Cardiac septum (tissue), 1 donor: ENCODE results near the gene COQ10B. TPM values are rescaled to one million over a fixed set of nuclear protein-coding genes. Genes with fewer than 3 reads are reported as not detected.

ENCODE experiments used
- DNase-seq: peaks from one replicate; pipeline ENCODE4 v3.0.0-alpha.2; 2020; ENCODE audit warnings: low spot score
- intact Hi-C: fragments of 100-400 bp; cut with DNase I; formaldehyde crosslinking; loops from one replicate; pipeline ENCODE4 v1.14.0; 2022
- total RNA-seq: library from RNA; stranded (reverse); fragmentation: NEBNext Ultra II Directional; extraction: Animal tissue kit (Norgen Biotek cat#: 25700); gene quantifications from one replicate; pipeline ENCODE4 v1.2.1, GENCODE V29; 2021
- donor health status: DM: no; HTN: no; CAD: no.

Gene COQ10B
- total RNA-seq, 1 donor from 2014 or later, result 38.5 TPM

DNA sequence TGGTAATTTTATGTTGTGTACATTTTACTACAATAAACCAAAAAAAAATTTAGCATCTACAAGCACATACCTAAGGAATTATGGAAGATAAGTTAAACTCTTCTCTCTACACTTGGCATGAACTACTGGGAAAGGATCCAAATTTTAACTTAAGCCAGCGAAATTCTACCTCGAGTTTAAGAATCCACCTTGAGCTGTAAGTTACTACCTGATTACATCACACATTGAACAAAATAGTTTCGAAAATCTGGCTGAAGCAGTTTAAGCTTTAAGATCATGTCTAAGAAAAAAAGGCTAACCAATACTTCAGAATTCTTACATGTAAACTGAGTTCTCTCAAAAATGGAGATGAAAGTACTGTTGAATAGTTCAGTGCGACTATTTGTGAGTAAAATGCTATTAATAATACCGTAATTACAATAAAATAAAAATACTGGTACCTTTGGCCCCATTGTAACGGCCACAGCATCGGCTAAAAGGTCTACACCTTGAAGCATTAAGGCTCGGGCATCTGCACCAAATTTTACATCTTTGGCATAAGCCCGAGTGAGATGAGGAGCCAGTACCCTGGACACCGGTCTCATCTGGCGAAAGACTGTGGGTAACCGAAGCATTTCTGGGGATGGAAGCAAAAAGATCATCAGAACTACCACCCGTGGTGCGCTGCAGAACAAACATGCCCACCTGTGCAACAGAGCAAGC, 45.0 kb downstream of the COQ10B start:
- intact Hi-C loops, result loop anchor here (5.0 to 10.0 kb wide), 4 partner anchors 46 to 574 kb away; partner anchors contain the start of genes COQ10B, MARS2 and PGAP1
- no peak for DNase-seq

DNA sequence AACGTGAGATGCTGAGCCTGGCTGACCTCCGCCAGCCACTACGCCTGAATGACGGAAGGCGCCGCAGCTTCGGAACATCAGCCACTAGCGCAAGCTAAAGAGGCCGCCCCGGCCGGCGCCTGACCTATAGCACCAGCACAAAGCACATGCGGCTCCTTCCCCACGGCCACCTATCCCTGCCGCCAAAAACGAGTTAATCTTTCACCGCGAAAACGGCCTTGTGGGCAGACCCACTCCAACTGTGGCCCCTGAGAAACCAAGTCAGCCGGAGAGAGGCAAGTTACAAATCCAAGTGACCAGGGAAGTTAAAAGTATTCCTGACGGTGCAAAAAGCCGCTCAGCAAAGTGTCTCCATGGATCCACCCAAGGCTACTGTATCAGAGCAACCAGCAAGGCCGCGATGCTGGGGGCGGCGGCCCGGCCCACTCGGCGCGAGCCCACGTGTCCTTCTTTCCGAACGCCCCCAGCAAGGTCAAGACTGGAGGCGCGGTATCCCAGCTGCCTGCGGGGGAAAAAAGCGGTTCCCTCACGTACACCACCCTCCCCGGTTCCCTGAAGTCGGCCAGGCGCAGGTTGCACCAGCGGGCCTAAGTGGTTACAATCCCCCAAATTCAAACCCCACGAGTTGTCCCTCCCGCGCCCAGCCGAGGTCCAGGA, 45.7 kb downstream of the COQ10B start:
- peak; percentile 86 for DNase-seq
- intact Hi-C loops, result loop anchor here (1.0 to 10.0 kb wide), 6 partner anchors 16 to 574 kb away; partner anchors contain the start of genes COQ10B, MARS2, PGAP1 and SF3B1

DNA sequence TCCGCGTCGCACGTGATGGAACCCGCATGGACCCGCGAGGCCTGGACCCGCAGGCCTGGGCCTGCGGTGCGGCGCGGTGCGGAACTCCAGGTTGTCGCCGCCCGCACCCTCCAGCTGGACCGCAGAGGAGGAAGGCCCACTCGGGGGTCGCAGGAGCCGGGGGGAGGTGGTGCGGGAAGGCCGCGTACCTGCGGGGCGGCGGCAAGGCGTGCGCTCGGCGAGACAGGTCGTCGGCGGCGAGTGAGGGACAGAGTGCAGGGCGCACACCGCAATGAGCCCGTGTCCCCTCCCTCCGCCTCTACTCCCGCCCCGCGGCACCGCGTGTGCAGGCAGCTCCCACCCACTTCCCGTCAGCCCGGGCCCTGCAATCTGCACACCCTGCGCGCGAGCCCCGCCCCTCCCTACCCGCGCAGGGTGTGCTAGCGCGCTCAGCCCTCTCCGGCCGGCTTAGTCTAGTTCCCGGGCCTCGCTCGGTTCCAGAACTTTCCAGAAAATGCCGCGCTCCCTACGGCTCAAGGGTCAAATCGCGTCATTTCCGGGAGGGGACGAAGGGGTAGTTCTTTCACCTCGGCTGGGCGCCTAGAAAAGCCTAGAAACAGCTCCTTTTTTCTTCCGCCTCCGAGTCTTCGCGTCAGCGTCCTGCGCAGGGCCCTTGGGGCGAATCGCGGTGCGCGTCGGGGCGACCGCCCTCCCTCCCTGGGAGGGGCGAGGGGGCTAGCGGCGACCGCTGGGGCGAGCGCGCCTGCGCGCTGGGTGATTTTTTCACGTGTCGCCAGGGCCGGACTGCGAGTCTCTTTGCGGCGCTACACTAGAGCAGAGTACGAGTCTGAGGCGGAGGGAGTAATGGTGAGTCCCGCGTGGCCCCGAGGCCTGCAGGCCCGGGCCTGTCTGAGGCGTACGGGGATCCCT, 46.5 kb downstream of the COQ10B start, which contains the start of the genes HSPD1 and HSPE1:
Gene HSPD1, minus strand, starts transcription at position 247 of the 909 bp plus-strand sequence. CDS start 992 bp downstream, outside the sequence.
Gene HSPE1, plus strand, starts transcription at position 786 of the 909 bp plus-strand sequence. Its CDS starts 58 bp downstream, at position 844.
- intact Hi-C loops, result loop anchor here (1.0 to 10.0 kb wide), 6 partner anchors 15 to 575 kb away; partner anchors contain the start of genes COQ10B, MARS2, PGAP1 and SF3B1
- DNase-seq, result peak; percentile 98

DNA sequence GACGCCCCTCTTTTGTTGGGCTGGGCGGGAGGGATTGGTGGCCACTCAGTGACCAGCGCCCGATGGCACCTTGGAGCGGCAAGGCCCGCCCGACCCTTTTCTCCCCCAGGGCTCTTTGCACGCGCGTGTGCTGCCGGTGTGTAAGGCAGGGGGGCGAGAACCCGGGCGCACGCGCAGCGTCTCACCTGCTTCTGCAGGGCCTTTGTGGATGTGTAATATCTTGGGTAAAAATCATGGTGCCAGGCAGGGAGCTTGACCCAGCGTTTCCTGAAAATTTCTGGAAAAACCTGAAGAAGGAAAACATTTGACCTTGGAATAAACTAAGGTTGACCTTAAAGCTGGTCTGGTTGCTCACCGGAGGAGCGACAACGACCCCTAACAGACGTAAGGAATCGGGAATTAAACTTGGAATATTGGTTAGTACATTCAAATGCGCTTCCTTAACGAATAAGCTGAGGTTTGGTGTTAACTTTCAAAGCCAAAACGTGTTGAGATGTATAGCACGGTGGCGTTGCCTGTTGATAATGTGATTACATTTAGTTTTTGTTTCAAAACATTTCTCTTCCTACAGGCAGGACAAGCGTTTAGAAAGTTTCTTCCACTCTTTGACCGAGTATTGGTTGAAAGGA, 47.3 kb downstream of the COQ10B start:
- DNase-seq, result no peak
- intact Hi-C loops, result no loop called here

DNA sequence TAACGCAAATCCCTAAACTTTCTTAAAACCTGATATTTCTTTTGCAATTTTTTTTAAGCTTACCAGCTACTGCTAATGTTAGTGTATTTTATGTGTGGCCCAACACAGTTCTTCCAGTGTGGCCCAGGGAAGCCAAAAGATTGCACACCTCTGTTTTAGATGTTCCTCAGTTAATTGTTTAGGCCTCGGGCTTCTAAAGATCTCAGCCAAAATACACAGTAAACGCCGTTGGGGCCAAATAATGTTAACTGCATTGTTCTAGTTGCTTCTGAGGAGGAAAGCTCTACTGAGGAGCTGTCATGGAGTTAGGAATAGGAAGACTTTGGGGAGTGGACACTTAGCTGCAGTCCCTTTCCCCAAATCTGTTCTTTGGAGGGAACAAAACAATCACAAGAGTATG, 48.8 kb downstream of the COQ10B start:
- DNase-seq, result no peak
- intact Hi-C loops, result no loop called here

DNA sequence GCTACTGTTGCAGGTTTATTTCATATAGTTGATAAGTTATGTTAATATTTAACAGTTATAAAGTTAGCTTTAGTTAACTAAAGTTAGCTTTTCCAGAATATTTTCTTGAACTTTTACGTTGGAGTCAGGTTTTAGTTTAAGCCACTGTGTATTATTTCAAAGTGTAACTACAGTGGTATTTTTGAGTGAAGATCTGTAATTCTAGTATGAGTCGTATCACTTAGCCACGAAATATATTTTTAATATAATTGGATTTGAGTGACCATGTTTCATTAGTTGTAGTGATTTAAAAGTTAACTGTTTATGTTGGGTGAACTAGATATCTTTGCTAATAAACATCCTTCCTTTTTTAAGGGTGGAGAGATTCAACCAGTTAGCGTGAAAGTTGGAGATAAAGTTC, 49.3 kb downstream of the COQ10B start:
- DNase-seq, result no peak
- intact Hi-C loops, result no loop called here

DNA sequence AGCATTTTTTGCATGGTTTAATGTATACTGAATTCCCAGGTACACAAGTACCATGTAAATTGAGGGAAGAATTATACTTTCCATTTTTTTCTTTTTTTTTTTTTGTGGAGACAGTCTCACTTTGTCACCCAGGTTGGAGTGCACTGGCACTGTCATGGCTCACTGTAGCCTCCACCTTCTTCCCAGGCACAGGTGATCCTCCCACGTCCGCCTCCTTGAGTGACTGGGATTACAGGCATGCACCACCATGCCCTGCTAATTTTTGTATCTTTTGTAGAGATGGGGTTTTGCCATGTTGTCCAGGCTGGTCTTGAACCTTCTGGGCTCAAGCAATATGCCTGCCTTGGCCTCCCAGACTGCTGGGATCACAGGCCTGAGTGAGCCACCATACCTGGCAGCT, 50.6 kb downstream of the COQ10B start:
- intact Hi-C loops, result no loop called here
- DNase-seq, result no peak

DNA sequence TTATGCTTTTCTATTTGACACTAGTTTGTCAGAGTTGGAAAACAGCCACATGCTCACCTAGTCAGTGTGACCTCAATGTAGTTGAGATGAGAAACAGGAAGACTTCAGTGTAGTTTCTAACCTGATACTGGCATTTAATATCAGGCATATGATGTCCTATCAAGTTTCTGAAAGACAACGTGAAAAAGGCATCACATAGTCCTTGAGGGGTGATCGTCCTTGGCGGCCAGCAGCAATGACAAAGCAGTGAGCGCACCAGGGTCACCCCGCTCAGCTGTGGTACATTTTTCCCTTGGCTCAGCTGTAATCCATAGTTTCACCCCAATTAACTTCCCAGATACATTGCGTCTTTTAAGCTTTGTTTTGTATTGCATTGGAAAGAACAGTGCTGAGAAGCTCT, 51.2 kb downstream of the COQ10B start:
- no peak for DNase-seq
- intact Hi-C loops, result no loop called here

DNA sequence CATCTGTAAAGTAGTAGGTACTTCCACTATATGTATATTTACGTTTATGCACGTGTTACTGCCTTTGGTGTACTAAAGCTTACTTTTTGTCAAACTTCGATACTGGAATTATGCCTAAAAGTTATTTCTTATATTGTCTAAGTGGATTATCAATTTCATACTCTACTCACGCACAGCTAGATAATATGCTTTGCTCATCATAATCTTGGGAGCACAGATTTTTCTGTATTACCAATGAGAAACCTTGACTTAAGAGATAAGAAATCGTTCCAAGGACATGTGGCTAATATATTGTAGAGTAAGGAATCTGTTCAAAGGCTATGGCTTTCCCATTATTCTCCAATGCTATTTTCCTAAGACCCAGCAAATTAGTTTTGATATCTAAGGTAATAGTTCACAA, 53.3 kb downstream of the COQ10B start:
- intact Hi-C loops, result no loop called here
- no peak for DNase-seq

DNA sequence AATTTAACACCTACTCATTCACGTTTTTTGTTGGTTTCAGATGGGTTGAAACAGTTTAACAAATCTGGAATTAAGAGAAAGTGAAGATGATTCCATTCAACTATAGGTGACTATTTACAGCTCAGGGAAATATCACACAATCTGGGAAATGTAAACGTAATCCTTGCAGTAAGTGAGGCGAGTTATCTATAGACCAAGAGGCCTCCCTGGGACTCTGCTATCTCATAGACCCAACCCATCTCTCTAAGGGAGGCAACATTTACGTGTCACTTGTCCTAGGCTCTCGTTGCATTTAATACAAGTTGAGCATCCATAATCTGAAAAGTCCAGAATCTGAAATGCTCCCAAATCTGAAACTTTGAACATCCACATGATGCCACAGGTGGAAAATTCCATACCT, 60.6 kb downstream of the COQ10B start:
- intact Hi-C loops, result no loop called here

DNA sequence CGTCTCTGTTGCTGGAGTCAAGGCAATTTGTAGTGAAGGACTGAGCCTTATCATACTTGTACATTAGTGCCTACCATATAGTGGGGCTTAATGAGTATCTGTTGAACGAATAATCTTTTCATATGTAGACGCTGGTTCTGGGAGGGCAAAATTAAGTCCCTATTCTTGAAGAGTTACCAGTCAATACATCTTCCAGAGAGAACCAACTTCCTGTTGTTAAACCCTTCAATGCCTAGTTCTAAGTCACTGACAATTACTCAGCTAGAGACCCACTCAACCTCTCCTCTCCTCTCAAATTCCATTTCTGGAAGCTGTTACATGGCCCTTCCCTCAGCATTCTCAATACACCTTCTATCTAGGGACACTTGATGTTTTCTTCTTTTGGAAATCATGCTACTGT, 61.4 kb downstream of the COQ10B start:
- no peak for DNase-seq
- intact Hi-C loops, result loop anchor here (1.0 to 5.0 kb wide), 3 partner anchors 15 to 191 kb away; partner anchors contain the start of genes HSPD1 and MARS2

More for the DNA sequence above, 60.6 kb downstream of the COQ10B start:
- no peak for DNase-seq

DNA sequence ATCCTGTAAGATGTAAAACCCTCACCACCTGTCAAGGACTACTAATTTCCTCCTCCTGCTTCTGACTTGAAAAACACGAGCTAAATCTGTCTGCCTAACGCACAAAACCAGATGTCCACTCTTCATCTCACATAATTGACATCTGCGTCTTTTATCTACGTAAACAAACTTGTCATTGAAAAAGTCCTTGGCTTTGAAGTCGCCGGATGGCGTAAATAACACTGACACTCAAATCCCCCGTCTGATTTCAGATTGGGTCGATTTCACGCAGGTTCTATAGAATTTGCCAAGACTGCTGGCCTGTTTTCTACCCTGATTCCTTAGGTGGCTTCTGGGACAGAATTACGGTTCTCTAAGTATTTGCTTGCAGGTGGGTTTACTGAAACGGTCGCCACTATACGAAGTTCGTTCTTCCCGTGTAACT, 62.0 kb downstream of the COQ10B start:
- intact Hi-C loops, result loop anchor here (1.0 to 5.0 kb wide), 3 partner anchors 16 to 190 kb away; partner anchors contain the start of genes HSPD1 and MARS2
- DNase-seq, result no peak

DNA sequence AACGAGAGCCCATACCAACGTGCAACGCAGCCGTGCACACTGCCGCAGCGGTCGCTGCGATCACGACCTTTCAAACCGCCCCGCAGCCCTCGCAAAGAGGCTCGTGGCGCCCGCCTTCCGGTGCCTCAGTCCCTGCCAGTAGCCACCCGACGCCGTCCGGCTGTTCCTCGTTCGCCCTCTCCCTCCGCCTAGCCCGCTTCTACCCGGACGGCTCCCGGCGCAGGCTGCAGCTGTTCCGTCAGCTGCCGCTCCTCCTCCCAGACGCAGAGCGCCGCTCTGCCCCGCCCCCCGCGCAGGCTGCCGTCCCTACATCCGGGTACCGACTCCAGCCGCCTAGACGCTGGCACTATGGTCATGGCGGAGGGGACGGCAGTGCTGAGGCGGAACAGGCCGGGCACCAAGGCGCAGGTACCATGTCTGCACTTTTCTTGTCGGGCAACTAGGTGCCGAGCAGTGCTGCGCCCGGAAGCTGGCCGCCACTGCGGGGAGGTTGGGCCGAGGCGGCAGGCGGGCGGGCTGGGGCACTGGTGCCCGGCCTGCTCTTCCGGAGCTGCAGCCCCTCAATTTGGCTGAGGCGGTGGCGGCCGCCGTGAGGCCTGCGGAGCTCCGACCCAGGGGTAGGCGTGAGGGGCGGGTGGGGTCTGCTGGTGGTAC, 62.5 kb downstream of the COQ10B start, which contains the start of gene MOB4:
Gene MOB4, plus strand, starts transcription at position 328 of the 654 bp plus-strand sequence. Its CDS starts 21 bp downstream, at position 349.
- intact Hi-C loops, result loop anchor here (1.0 to 5.0 kb wide), 4 partner anchors 17 to 189 kb away; partner anchors contain the start of genes COQ10B, HSPD1 and MARS2
- DNase-seq, result peak; percentile 98

DNA sequence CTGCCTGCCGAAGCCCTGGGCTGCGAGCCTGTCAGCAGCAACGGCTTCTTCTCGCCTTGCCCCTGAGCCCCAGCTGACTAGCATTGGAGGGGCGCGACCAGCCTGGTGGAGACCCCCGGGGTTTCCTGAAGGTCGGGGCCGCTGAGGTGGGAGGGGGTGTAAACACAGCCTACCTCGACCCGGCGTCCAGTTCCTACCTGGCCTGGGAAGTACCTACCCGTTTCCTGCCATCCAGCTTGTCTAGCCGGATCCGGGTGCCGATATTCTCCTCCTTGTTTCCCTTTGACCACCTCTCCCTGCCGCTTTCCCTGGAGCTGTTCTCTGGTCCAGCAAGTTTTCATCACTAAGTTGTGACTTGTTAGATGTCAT, 63.0 kb downstream of the COQ10B start:
- no peak for DNase-seq
- intact Hi-C loops, result loop anchor here (1.0 to 5.0 kb wide), 2 partner anchors 63 to 106 kb away; partner anchors contain the start of gene COQ10B

DNA sequence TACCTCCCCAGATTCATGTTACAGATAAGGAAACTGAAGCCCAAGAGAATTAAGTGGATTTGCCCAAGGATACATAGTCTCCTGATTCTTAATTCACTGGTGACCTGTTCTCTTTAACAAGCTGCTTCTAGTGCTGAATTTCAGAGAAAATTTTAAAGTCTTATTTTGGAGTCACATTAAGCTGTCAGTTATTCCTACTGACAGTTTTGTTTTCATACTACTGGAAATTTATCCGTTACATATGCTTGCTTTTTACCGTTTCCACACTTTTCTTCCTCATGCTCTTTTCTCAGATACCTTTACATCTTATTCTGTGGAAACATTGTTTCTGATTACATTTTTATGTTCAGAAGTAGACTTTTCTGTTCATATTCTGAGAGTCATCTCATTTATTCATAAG, 63.8 kb downstream of the COQ10B start:
- intact Hi-C loops, result loop anchor here (5.0 kb wide), 1 partner anchor 105 kb away; no protein-coding TSS in a partner anchor
- DNase-seq, result no peak
